SH-SY5Y (cell line): ENCODE results near the gene ARRDC4.

Experiments
- GATA2 ChIP-seq: IDR thresholded peaks from 2 replicates; pipeline ENCODE4 v1.6.1; 2011; ENCODE audit warnings: mild to moderate bottlenecking, low read depth, low read length
- GATA3 ChIP-seq: IDR thresholded peaks from 2 replicates; pipeline ENCODE4 v1.6.1; 2011; ENCODE audit warnings: low read depth, mild to moderate bottlenecking, low read length, moderate library complexity

GRCh38 chr15:98003996-98004395 is 43.5 kb downstream of the ARRDC4 start:
- TF ChIP-seq GATA2 = no peak
- no peak for TF ChIP-seq GATA3
